Osteocyte (in vitro differentiated cells): ENCODE measurements around the gene GSG1L. TPM values are rescaled to one million over a fixed set of nuclear protein-coding genes. Genes with fewer than 3 reads are reported as not detected.

Experiments used
- DNase-seq: peaks from one replicate; pipeline ENCODE4 v3.0.0; 2021; ENCODE audit warnings: mixed read lengths; ENCODE audit not compliant: unreplicated experiment; ENCODE audit errors: extremely low spot score
- H3K27ac Mint-ChIP-seq: one replicate; pipeline ENCODE4 v1.8.0; 2021; ENCODE audit warnings: mild to moderate bottlenecking, mixed read lengths; ENCODE audit not compliant: unreplicated experiment
- H3K27me3 Mint-ChIP-seq: one replicate; pipeline ENCODE4 v1.8.0; 2021; ENCODE audit warnings: mixed read lengths; ENCODE audit not compliant: unreplicated experiment
- H3K36me3 Mint-ChIP-seq: one replicate; pipeline ENCODE4 v1.8.0; 2021; ENCODE audit warnings: mixed read lengths; ENCODE audit not compliant: unreplicated experiment
- H3K4me1 Mint-ChIP-seq: one replicate; pipeline ENCODE4 v1.8.0; 2021; ENCODE audit warnings: mixed read lengths; ENCODE audit not compliant: unreplicated experiment
- H3K4me3 Mint-ChIP-seq: one replicate; pipeline ENCODE4 v1.8.0; 2021; ENCODE audit warnings: mild to moderate bottlenecking, moderate library complexity, mixed read lengths; ENCODE audit not compliant: unreplicated experiment
- H3K9me3 Mint-ChIP-seq: one replicate; pipeline ENCODE4 v1.8.0; 2021; ENCODE audit warnings: mixed read lengths; ENCODE audit not compliant: unreplicated experiment
- total RNA-seq: library from RNA; stranded (reverse); gene quantifications from 2 replicates; pipeline ENCODE4 v1.2.1, GENCODE V29; 2021
- TF ChIP-seq, protein P1 (sequence below): fragments of 200-600 bp; sonication (generic); IDR thresholded peaks from 2 replicates; pipeline ENCODE4 v1.5.0; 2021; ENCODE audit warnings: antibody characterized with exemption, mild to moderate bottlenecking, moderate library complexity

The GSG1L gene
- total RNA-seq, 1 donor from 2014 or later: not detected

DNA sequence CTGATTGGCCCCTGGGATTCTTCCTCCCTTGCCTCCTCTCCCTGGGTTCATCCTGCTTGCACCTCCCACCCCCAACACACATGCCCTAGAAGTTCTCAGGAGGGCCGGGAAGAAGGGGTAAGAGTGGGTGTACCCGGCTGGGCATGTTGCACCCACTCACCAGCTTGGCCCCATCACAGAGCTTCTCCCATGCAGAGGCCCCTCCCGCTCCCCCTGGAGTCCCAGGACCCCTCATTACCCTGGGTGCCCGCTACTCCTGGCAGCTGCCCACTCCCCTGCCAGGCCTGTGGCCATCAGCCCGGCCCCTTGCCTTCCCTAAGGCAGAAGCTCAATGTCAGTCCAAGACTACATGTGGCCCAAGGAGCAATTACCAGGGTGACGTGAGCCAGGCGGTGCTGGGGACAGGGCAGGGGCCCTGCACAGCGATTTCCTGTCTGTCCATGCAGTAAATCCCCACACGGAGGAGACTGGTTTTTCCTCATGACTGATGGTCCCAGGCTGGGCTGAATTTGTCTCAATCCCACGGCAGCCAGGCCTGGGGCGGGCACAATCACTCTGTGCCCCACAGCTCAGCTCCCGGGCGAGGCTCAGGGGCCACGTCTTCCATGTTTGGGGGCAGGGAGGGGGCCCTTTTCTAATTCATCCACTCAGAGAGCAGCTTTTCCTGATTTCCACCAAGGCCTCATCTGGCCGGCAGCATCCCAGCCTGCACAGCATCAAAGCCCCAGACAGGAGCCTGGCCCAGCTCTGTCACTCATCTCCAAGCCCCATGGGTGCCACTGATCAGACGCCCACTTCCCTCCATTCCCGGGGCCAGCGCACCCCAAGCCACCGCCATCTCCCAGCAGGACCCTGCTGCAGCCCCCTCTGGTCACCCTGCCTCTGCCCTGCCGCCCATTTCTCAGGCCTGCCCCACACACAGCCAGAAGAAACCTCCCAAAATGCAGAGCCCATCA, 278.9 kb downstream of the GSG1L start:
- H3K9me3 Mint-ChIP-seq: no peaks in the 10 kb centered on the region
- H3K36me3 Mint-ChIP-seq: no peaks in the 10 kb centered on the region
- H3K4me1 Mint-ChIP-seq: no peaks in the 10 kb centered on the region
- H3K4me3 Mint-ChIP-seq: no peak overlapping the region
- no peak for DNase-seq
- H3K27me3 Mint-ChIP-seq: no peaks in the 10 kb centered on the region
- no peak overlapping the region for H3K27ac Mint-ChIP-seq
- TF ChIP-seq, protein P1, sequence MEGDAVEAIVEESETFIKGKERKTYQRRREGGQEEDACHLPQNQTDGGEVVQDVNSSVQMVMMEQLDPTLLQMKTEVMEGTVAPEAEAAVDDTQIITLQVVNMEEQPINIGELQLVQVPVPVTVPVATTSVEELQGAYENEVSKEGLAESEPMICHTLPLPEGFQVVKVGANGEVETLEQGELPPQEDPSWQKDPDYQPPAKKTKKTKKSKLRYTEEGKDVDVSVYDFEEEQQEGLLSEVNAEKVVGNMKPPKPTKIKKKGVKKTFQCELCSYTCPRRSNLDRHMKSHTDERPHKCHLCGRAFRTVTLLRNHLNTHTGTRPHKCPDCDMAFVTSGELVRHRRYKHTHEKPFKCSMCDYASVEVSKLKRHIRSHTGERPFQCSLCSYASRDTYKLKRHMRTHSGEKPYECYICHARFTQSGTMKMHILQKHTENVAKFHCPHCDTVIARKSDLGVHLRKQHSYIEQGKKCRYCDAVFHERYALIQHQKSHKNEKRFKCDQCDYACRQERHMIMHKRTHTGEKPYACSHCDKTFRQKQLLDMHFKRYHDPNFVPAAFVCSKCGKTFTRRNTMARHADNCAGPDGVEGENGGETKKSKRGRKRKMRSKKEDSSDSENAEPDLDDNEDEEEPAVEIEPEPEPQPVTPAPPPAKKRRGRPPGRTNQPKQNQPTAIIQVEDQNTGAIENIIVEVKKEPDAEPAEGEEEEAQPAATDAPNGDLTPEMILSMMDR: no peak

DNA sequence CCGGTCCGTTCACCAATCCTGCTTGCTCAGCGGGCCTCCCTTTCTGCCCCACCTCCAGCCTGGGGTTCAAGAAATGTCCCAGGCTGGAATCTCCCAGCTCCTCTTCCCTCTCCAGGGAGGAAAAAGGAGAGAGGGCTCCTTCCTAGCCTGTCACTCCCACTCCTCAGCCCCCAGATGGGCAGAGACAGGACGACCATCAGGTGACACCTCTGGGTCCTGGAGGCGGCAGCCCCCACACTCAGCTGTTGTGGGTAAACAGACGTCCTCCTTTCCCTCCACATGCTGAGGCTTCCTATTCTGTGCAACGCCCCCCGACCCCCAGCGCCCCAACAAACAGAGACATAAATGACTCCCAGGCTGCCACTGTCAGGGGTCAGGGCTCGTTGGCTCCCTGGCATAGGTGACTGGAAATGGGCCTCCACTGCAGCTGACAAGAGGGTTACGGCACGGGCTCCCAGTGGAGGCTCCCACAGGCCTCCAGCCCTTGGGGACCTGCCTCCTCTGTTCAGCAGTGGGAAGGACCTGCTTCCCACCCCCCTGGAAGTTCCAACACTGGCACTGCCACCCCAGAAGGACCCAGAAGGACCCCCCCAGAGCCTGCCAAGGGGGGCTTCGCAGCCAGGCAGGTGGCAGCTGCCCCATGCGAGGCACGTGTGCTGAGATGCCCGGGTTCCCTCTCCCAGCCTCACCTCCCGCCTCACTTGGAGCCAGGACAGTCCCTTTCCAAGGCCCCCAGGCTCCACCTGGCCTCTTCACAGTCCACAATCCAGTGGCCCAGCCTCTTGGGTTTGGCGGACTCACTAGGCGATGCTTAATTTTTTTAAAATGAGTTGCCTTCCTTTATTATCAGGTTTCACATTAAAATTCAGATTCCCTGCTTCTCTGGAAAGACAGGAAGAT, 281.3 kb downstream of the GSG1L start:
- Mint-ChIP-seq H3K27ac (no peak overlapping the region), H3K4me3 (no peak overlapping the region), H3K27me3 (no peaks in the 10 kb centered on the region), H3K9me3 (no peaks in the 10 kb centered on the region), H3K36me3 (no peaks in the 10 kb centered on the region), H3K4me1 (no peaks in the 10 kb centered on the region)
- TF ChIP-seq, protein P1: no peak
- DNase-seq: no peak

DNA sequence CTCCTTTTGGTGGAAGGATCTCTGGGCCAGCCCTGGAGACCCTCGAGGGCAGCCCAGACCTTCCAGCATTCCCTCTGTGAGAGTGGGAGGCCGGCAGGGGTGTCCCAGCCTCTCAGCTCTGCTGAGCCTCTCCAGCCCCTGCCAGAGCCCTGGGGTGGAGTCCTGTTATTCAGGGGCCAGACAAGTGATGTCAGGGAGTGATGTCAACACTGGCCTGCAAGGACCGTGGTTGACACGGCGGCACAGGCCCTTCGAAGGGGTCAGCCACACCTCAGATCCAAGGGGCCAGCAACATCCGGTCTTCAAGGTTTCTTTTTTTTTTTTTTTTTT, 282.4 kb downstream of the GSG1L start:
- no peaks in the 10 kb centered on the region for H3K9me3 Mint-ChIP-seq
- no peaks in the 10 kb centered on the region for H3K27me3 Mint-ChIP-seq
- H3K4me3 Mint-ChIP-seq: no peak overlapping the region
- TF ChIP-seq, protein P1: no peak
- H3K27ac Mint-ChIP-seq: no peak overlapping the region
- no peak for DNase-seq
- no peaks in the 10 kb centered on the region for H3K4me1 Mint-ChIP-seq
- no peaks in the 10 kb centered on the region for H3K36me3 Mint-ChIP-seq

DNA sequence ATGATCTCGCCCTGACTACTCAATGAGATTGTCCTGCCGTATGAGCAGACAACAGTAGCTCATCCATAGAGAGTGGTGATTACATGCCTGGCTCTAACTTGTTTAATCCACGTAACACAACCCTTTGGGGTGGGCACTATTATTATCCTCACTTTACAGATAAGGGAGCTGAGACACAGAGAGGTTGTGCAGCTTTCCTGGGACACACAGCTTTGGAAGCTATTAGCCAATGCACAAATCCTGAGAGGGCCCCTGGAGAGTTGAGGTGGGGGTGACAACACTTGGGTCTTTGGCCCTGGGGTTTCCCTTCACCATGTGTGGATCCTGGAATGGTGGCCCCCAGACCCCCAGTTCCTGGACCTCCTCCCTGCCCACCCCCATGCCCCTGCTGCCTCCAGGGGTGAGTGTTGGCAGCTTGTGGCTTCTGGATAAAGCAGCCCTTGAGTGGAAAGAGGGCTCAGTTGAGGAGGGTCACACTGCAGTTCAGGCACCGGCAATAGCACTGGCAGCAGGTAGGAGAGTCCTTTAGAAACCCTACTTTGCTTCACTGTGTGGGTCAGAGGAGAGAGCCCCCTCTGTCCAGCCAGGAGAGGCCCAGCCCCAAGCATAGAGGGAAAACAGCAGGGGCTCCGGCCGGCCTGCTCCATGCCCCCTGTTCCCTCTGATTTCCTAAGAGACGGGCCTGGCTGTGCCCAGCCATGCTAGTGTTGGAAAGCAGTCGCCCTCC, 282.9 kb downstream of the GSG1L start:
- Mint-ChIP-seq H3K4me3 (no peak overlapping the region), H3K4me1 (no peaks in the 10 kb centered on the region), H3K36me3 (no peaks in the 10 kb centered on the region), H3K27ac (no peak overlapping the region), H3K27me3 (no peaks in the 10 kb centered on the region), H3K9me3 (no peaks in the 10 kb centered on the region)
- no peak for DNase-seq
- TF ChIP-seq, protein P1: no peak
